HEK293 (cell line): ENCODE results near the gene BIN1.

Experiments
- BCL6B ChIP-seq: fragments of 450-650 bp; formaldehyde crosslinking; IDR thresholded peaks from 2 replicates; pipeline ENCODE4 v1.5.1; 2017; ENCODE audit warnings: missing biosample characterization, missing genetic modification characterization
- EGR2 ChIP-seq: fragments of 450-650 bp; formaldehyde crosslinking; IDR thresholded peaks from 2 replicates; pipeline ENCODE4 v1.5.1; 2016; ENCODE audit warnings: low read depth, missing biosample characterization, missing genetic modification characterization
- KLF16 ChIP-seq: fragments of 450-650 bp; formaldehyde crosslinking; IDR thresholded peaks from 2 replicates; pipeline ENCODE4 v1.5.1; 2017; ENCODE audit warnings: missing biosample characterization, missing genetic modification characterization
- MEIS1 ChIP-seq: sonication (generic); formaldehyde crosslinking; IDR thresholded peaks from 2 replicates; pipeline ENCODE4 v1.8.1; 2022; ENCODE audit warnings: missing genetic modification reagents, mild to moderate bottlenecking, borderline replicate concordance
- PRDM4 ChIP-seq: fragments of 450-650 bp; formaldehyde crosslinking; IDR thresholded peaks from 2 replicates; pipeline ENCODE4 v1.5.1; 2017; ENCODE audit warnings: missing biosample characterization, missing genetic modification characterization
- SP3 ChIP-seq: fragments of 450-650 bp; formaldehyde crosslinking; IDR thresholded peaks from 2 replicates; pipeline ENCODE4 v1.5.1; 2016; ENCODE audit warnings: missing biosample characterization, missing genetic modification characterization
- SP7 ChIP-seq: fragments of 450-650 bp; formaldehyde crosslinking; IDR thresholded peaks from 2 replicates; pipeline ENCODE4 v1.5.1; 2016; ENCODE audit warnings: missing biosample characterization, missing genetic modification characterization
- TRIM28 ChIP-seq: IDR thresholded peaks from 2 replicates; pipeline ENCODE4 v1.6.1; 2011; ENCODE audit warnings: low read length, control low read depth, borderline replicate concordance
- ZBTB1 ChIP-seq: fragments of 450-650 bp; formaldehyde crosslinking; IDR thresholded peaks from 2 replicates; pipeline ENCODE4 v1.5.1; 2016; ENCODE audit warnings: missing biosample characterization, missing genetic modification characterization
- ZBTB44 ChIP-seq: fragments of 450-650 bp; IDR thresholded peaks from 2 replicates; pipeline ENCODE4 v1.5.1; 2018; ENCODE audit warnings: missing biosample characterization, mild to moderate bottlenecking, missing genetic modification characterization
- ZBTB6 ChIP-seq: fragments of 450-650 bp; formaldehyde crosslinking; IDR thresholded peaks from 2 replicates; pipeline ENCODE4 v1.5.1; 2017; ENCODE audit warnings: missing biosample characterization, missing genetic modification characterization
- ZBTB8A ChIP-seq: fragments of 450-650 bp; formaldehyde crosslinking; IDR thresholded peaks from 2 replicates; pipeline ENCODE4 v1.5.1; 2016; ENCODE audit warnings: missing biosample characterization, missing genetic modification characterization
- ZEB2 ChIP-seq: fragments of 450-650 bp; formaldehyde crosslinking; IDR thresholded peaks from 2 replicates; pipeline ENCODE4 v1.5.1; 2016; ENCODE audit warnings: missing biosample characterization, missing genetic modification characterization
- ZNF140 ChIP-seq: fragments of 450-650 bp; formaldehyde crosslinking; IDR thresholded peaks from 2 replicates; pipeline ENCODE4 v1.5.1; 2016; ENCODE audit warnings: missing biosample characterization, missing genetic modification characterization
- ZNF174 ChIP-seq: fragments of 450-650 bp; formaldehyde crosslinking; IDR thresholded peaks from 2 replicates; pipeline ENCODE4 v1.5.0; 2017; ENCODE audit warnings: missing biosample characterization, mild to moderate bottlenecking, missing genetic modification characterization
- ZNF24 ChIP-seq: fragments of 450-650 bp; formaldehyde crosslinking; IDR thresholded peaks from 2 replicates; pipeline ENCODE4 v1.5.1; 2016; ENCODE audit warnings: missing biosample characterization, missing genetic modification characterization
- ZNF280C ChIP-seq: fragments of 450-650 bp; formaldehyde crosslinking; IDR thresholded peaks from 2 replicates; pipeline ENCODE4 v1.5.1; 2016; ENCODE audit warnings: missing biosample characterization, missing genetic modification characterization
- ZNF324 ChIP-seq: fragments of 450-650 bp; formaldehyde crosslinking; IDR thresholded peaks from 2 replicates; pipeline ENCODE4 v1.5.1; 2016; ENCODE audit warnings: missing biosample characterization, missing genetic modification characterization
- ZNF488 ChIP-seq: fragments of 450-650 bp; formaldehyde crosslinking; IDR thresholded peaks from 2 replicates; pipeline ENCODE4 v1.5.1; 2016; ENCODE audit warnings: missing biosample characterization, missing genetic modification characterization
- ZNF518A ChIP-seq: fragments of 450-650 bp; formaldehyde crosslinking; conservative IDR thresholded peaks from 2 replicates; pipeline ENCODE4 v1.5.1; 2016; ENCODE audit warnings: low read depth, missing biosample characterization, missing genetic modification characterization
- ZNF521 ChIP-seq: fragments of 450-650 bp; formaldehyde crosslinking; IDR thresholded peaks from 2 replicates; pipeline ENCODE4 v1.5.1; 2017; ENCODE audit warnings: missing biosample characterization, mild to moderate bottlenecking, missing genetic modification characterization
- ZNF677 ChIP-seq: fragments of 450-650 bp; IDR thresholded peaks from 2 replicates; pipeline ENCODE4 v1.5.0; 2018; ENCODE audit warnings: missing biosample characterization, mild to moderate bottlenecking, missing genetic modification characterization, moderate library complexity
- ZNF785 ChIP-seq: fragments of 450-650 bp; formaldehyde crosslinking; IDR thresholded peaks from 2 replicates; pipeline ENCODE4 v1.5.1; 2016; ENCODE audit warnings: missing biosample characterization, missing genetic modification characterization
- ZNF791 ChIP-seq: fragments of 450-650 bp; formaldehyde crosslinking; IDR thresholded peaks from 2 replicates; pipeline ENCODE4 v1.5.1; 2016; ENCODE audit warnings: missing biosample characterization, missing genetic modification characterization
- ZNF837 ChIP-seq: fragments of 450-650 bp; formaldehyde crosslinking; IDR thresholded peaks from 2 replicates; pipeline ENCODE4 v1.5.1; 2016; ENCODE audit warnings: missing biosample characterization, missing genetic modification characterization
- ZXDB ChIP-seq: fragments of 450-650 bp; formaldehyde crosslinking; IDR thresholded peaks from 2 replicates; pipeline ENCODE4 v1.5.1; 2016; ENCODE audit warnings: missing biosample characterization, missing genetic modification characterization

Gene BIN1

GRCh38 chr2:127064642-127065250 lies 42.2 kb downstream of the BIN1 start (continued):
- TF ChIP-seq ZNF488 (no peak), ZNF791 (no peak), ZNF324 (tag by site-specific recombination) (0 out of 2 replicates have a peak, but pooled peaks have one; percentile 67), ZNF24 (tag by site-specific recombination) (0 out of 2 replicates have a peak, but pooled peaks have one; percentile 29), ZNF677 (tag by site-specific recombination) (no peak), ZNF280C (tag by site-specific recombination) (no peak), MEIS1 (CRISPR knock-in tag) (no peak), ZNF518A (tag by site-specific recombination) (0 out of 2 replicates have a peak, but pooled peaks have one; percentile 40), ZBTB6 (tag by site-specific recombination) (no peak), ZNF140 (tag by site-specific recombination) (no peak), ZNF837 (tag by site-specific recombination) (no peak), PRDM4 (tag by site-specific recombination) (no peak), ZXDB (tag by site-specific recombination) (peak; percentile 32; the same call in 1 of the 2 replicates), ZNF521 (tag by site-specific recombination) (no peak), ZBTB1 (tag by site-specific recombination) (no peak), ZEB2 (tag by site-specific recombination) (peak; percentile 89), ZBTB44 (tag by site-specific recombination) (no peak), ZNF174 (no peak), SP3 (peak; percentile 65), ZNF785 (tag by site-specific recombination) (no peak), SP7 (tag by site-specific recombination) (peak; percentile 83), BCL6B (tag by site-specific recombination) (no peak), TRIM28 (no peak), KLF16 (tag by site-specific recombination) (no peak), ZBTB8A (tag by site-specific recombination) (peak; percentile 62), EGR2 (tag by site-specific recombination) (peak; percentile 49)
